ENCODE data around the gene SBF2. TPM values are rescaled to one million over a fixed set of nuclear protein-coding genes. Genes with fewer than 3 reads are reported as not detected.

SBF2 gene
- total and polyA plus RNA-seq, 2 of the 13 experiments (the other 11 are each of a cell fraction or from before 2014, with no cell fraction given): 24.0 to 45.8 TPM

DNA sequence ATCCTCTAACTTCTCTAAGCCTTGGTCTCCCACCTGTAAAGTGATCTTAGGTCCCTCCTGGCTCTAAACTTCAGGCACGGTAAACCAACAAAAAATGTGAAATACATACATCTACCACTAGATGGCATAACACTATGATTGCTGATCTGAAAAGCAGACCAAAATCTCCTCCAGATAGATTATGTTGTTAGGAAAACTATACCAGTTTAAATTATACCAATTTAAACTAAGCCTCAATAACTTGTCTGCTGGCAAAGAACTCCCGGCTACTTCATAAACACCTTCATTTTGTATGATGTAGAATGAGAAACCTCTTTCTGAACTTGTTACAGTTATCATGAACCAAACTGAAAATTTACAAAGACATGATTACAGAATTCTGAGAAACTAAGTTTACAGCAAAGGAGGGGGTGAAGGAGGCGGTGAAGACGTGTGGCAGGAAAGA, 85.9 kb downstream of the SBF2 start:
- 7% methylated on average over 4 of the region's 4 CpGs for WGBS (ENCODE audit: low lambda C conversion rate)
- H3K79me2 ChIP-seq (ENCODE audit: insufficient read depth, low read length): peaks cover 16% of the 10 kb centered on the region
- TF ChIP-seq ZNF326 (CRISPR knock-in tag; IDR thresholded peaks at IDR 0.05; ENCODE audit: borderline replicate concordance): no peak
- TF ChIP-seq, protein P1, sequence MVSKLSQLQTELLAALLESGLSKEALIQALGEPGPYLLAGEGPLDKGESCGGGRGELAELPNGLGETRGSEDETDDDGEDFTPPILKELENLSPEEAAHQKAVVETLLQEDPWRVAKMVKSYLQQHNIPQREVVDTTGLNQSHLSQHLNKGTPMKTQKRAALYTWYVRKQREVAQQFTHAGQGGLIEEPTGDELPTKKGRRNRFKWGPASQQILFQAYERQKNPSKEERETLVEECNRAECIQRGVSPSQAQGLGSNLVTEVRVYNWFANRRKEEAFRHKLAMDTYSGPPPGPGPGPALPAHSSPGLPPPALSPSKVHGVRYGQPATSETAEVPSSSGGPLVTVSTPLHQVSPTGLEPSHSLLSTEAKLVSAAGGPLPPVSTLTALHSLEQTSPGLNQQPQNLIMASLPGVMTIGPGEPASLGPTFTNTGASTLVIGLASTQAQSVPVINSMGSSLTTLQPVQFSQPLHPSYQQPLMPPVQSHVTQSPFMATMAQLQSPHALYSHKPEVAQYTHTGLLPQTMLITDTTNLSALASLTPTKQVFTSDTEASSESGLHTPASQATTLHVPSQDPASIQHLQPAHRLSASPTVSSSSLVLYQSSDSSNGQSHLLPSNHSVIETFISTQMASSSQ (IDR thresholded peaks at IDR 0.05; ENCODE audit: low read depth): no peak
- TF ChIP-seq, protein P1 (CRISPR knock-in tag; IDR thresholded peaks at IDR 0.05; ENCODE audit: borderline replicate concordance): no peak
- TF ChIP-seq SRY (CRISPR knock-in tag; IDR thresholded peaks at IDR 0.05): no peak
- TF ChIP-seq POLR2AphosphoS2 (IDR thresholded peaks at IDR 0.05; ENCODE audit: low read depth, low read length): no peak
- TF ChIP-seq, protein P2, sequence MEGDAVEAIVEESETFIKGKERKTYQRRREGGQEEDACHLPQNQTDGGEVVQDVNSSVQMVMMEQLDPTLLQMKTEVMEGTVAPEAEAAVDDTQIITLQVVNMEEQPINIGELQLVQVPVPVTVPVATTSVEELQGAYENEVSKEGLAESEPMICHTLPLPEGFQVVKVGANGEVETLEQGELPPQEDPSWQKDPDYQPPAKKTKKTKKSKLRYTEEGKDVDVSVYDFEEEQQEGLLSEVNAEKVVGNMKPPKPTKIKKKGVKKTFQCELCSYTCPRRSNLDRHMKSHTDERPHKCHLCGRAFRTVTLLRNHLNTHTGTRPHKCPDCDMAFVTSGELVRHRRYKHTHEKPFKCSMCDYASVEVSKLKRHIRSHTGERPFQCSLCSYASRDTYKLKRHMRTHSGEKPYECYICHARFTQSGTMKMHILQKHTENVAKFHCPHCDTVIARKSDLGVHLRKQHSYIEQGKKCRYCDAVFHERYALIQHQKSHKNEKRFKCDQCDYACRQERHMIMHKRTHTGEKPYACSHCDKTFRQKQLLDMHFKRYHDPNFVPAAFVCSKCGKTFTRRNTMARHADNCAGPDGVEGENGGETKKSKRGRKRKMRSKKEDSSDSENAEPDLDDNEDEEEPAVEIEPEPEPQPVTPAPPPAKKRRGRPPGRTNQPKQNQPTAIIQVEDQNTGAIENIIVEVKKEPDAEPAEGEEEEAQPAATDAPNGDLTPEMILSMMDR (CRISPR knock-in tag; IDR thresholded peaks at IDR 0.05): peak; percentile 73
- TF ChIP-seq ZNF746 (CRISPR knock-in tag; IDR thresholded peaks at IDR 0.05): no peak
- TF ChIP-seq SMC3 (IDR thresholded peaks at IDR 0.05; ENCODE audit: low read length): peak; percentile 76
- TF ChIP-seq KAT8 (CRISPR knock-in tag; IDR thresholded peaks at IDR 0.05): peak; percentile 41; the same call in 1 of the 2 replicates
- TF ChIP-seq MIXL1 (CRISPR knock-in tag; IDR thresholded peaks at IDR 0.05): 0 out of 2 replicates have a peak, but pooled peaks have one; percentile 39
- TF ChIP-seq, protein P3, sequence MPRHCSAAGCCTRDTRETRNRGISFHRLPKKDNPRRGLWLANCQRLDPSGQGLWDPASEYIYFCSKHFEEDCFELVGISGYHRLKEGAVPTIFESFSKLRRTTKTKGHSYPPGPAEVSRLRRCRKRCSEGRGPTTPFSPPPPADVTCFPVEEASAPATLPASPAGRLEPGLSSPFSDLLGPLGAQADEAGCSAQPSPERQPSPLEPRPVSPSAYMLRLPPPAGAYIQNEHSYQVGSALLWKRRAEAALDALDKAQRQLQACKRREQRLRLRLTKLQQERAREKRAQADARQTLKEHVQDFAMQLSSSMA (CRISPR knock-in tag; IDR thresholded peaks at IDR 0.05): no peak
- TF ChIP-seq PAWR (CRISPR knock-in tag; IDR thresholded peaks at IDR 0.05; ENCODE audit: borderline replicate concordance): no peak
- peak; percentile 63 for TF ChIP-seq STAG1 (CRISPR knock-in tag; IDR thresholded peaks at IDR 0.05)
- no peak for TF ChIP-seq ZSCAN9 (CRISPR knock-in tag; IDR thresholded peaks at IDR 0.05; ENCODE audit: borderline replicate concordance)
- TF ChIP-seq PHB2 (IDR thresholded peaks at IDR 0.05; ENCODE audit: partially characterized antibody): no peak
- TF ChIP-seq, protein P4, sequence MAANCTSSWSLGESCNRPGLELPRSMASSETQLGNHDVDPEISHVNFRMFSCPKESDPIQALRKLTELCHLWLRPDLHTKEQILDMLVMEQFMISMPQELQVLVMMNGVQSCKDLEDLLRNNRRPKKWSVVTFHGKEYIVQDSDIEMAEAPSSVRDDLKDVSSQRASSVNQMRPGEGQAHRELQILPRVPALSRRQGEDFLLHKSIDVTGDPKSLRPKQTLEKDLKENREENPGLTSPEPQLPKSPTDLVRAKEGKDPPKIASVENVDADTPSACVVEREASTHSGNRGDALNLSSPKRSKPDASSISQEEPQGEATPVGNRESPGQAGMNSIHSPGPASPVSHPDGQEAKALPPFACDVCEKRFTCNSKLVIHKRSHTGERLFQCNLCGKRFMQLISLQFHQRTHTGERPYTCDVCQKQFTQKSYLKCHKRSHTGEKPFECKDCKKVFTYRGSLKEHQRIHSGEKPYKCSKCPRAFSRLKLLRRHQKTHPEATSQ (CRISPR knock-in tag; IDR thresholded peaks at IDR 0.05; ENCODE audit: borderline replicate concordance): no peak
- TF ChIP-seq RBFOX2 (IDR thresholded peaks at IDR 0.05; ENCODE audit: low read depth, low read length): no peak
- H4K20me1 ChIP-seq (ENCODE audit: insufficient read depth, low read length): no peaks in the 10 kb centered on the region; the same call in 1 of the 2 replicates
- H3K4me3 ChIP-seq (replicated peaks in 1 of 3; ENCODE audit: insufficient read depth in 1 of 3, low read depth in 2 of 3, low read length in 3 of 3): no peak overlapping the region
- FAIRE-seq (peak; percentile 85), DNase-seq (ENCODE audit: low spot score) (peak; percentile 41), ATAC-seq (peak; percentile 56)
- H3K27me3 ChIP-seq (ENCODE audit: control insufficient read depth in 1 of 2, insufficient read depth in 2 of 2, low read length in 2 of 2): no peaks in the 10 kb centered on the region
- POLR2A ChIA-PET: interaction anchor here (1.1 kb wide), 1 partner anchor 101 kb away, joined by 3 read pairs; no protein-coding TSS in a partner anchor
- peaks cover 12% of the 10 kb centered on the region; the same call in 1 of the 2 replicates for H3K9me3 ChIP-seq (ENCODE audit: low read length)
- in situ Hi-C loops (cut with HindIII; ENCODE audit: extremely low pct_ligation_motif_present, low pct_unique_long_range_greater_than_20kb) (loop anchor here (5.0 kb wide), 1 partner anchor 99 kb away; the partner anchor contains the start of gene ADM), intact Hi-C loops (cut with micrococcal nuclease; ENCODE audit: unreplicated experiment) (loop anchor here (1.0 to 2.0 kb wide), 3 partner anchors 95 to 159 kb away; no protein-coding TSS in a partner anchor)
- no peak overlapping the region for H3K9ac ChIP-seq (ENCODE audit: insufficient read depth, low read depth, low read length)
- H3K4me1 ChIP-seq (ENCODE audit: insufficient read depth, low read length): peaks cover 31% of the 10 kb centered on the region
- H3K27ac ChIP-seq (ENCODE audit: extremely low read length, insufficient read depth, low read length): no peak overlapping the region
- no peak overlapping the region for H3K4me2 ChIP-seq (ENCODE audit: low read depth, low read length)
- no peak overlapping the region for H2AFZ ChIP-seq (ENCODE audit: low read length)
- no TSS peak for BruUV-seq (replicated peaks)
- no peaks in the 10 kb centered on the region for H3K36me3 ChIP-seq (replicated peaks in 1 of 2; ENCODE audit: control insufficient read depth in 1 of 2, insufficient read depth in 2 of 2, low read length in 2 of 2)
- CTCF ChIA-PET (ENCODE audit: low intra/inter-chr PET ratio, low total read pairs): interaction anchor here (1.0 to 3.2 kb wide), 4 partner anchors 97 to 159 kb away, joined by 3 to 28 read pairs (median 6); partner anchors contain the start of gene ADM
